Measurements from ENCODE around the gene PROM1. TPM values are rescaled to one million over a fixed set of nuclear protein-coding genes. Genes with fewer than 3 reads are reported as not detected.

PROM1 gene
- total RNA-seq, 1 donor from 2014 or later, result 30.3 TPM

- peaks cover 25% of the 10 kb centered on the region for H3K4me1 Mint-ChIP-seq (ENCODE audit: unreplicated experiment)
- H3K9me3 Mint-ChIP-seq, result no peaks in the 10 kb centered on the region
- DNase-seq (ENCODE audit: extremely low spot score, unreplicated experiment), result no peak
- H3K27me3 Mint-ChIP-seq, result peaks cover 55% of the 10 kb centered on the region
- peaks cover 6% of the 10 kb centered on the region for H3K36me3 Mint-ChIP-seq
- H3K27ac Mint-ChIP-seq, result peak overlapping the region; percentile 80
- H3K4me3 Mint-ChIP-seq, result peak overlapping the region; percentile 90
- no peak for TF ChIP-seq CTCF (conservative IDR thresholded peaks at IDR 0.05)
Measured at GRCh38 chr4:16082041-16082425, 1.8 kb downstream of the PROM1 start.

GRCh38 chr4:16079046-16079445 is 4.8 kb downstream of the PROM1 start:
- Mint-ChIP-seq H3K4me3 (no peak overlapping the region), H3K27me3 (peaks cover 28% of the 10 kb centered on the region), H3K9me3 (no peaks in the 10 kb centered on the region), H3K27ac (no peak overlapping the region), H3K36me3 (peaks cover 6% of the 10 kb centered on the region), H3K4me1 (ENCODE audit: unreplicated experiment) (peaks cover 22% of the 10 kb centered on the region)
- no peak for TF ChIP-seq CTCF (conservative IDR thresholded peaks at IDR 0.05)
- no peak for DNase-seq (ENCODE audit: extremely low spot score, unreplicated experiment)

GRCh38 chr4:16078195-16078760 is 5.5 kb downstream of the PROM1 start:
- H3K36me3 Mint-ChIP-seq, result peaks cover 6% of the 10 kb centered on the region
- peaks cover 24% of the 10 kb centered on the region for H3K27me3 Mint-ChIP-seq
- no peak overlapping the region for H3K4me3 Mint-ChIP-seq
- H3K27ac Mint-ChIP-seq, result no peak overlapping the region
- TF ChIP-seq CTCF (conservative IDR thresholded peaks at IDR 0.05), result no peak
- peaks cover 20% of the 10 kb centered on the region for H3K4me1 Mint-ChIP-seq (ENCODE audit: unreplicated experiment)
- no peak for DNase-seq (ENCODE audit: extremely low spot score, unreplicated experiment)
- H3K9me3 Mint-ChIP-seq, result no peaks in the 10 kb centered on the region

GRCh38 chr4:16077786-16078185 is 6.0 kb downstream of the PROM1 start:
- Mint-ChIP-seq H3K27ac (no peak overlapping the region), H3K36me3 (peaks cover 6% of the 10 kb centered on the region), H3K27me3 (peaks cover 21% of the 10 kb centered on the region), H3K9me3 (no peaks in the 10 kb centered on the region), H3K4me1 (ENCODE audit: unreplicated experiment) (peaks cover 20% of the 10 kb centered on the region), H3K4me3 (no peak overlapping the region)
- TF ChIP-seq CTCF (conservative IDR thresholded peaks at IDR 0.05), result no peak
- no peak for DNase-seq (ENCODE audit: extremely low spot score, unreplicated experiment)

GRCh38 chr4:16075975-16076757 is 7.7 kb downstream of the PROM1 start:
- Mint-ChIP-seq H3K36me3 (peaks cover 6% of the 10 kb centered on the region), H3K4me1 (ENCODE audit: unreplicated experiment) (peaks cover 9% of the 10 kb centered on the region), H3K9me3 (no peaks in the 10 kb centered on the region), H3K4me3 (no peak overlapping the region), H3K27me3 (peaks cover 5% of the 10 kb centered on the region), H3K27ac (no peak overlapping the region)
- no peak for TF ChIP-seq CTCF (conservative IDR thresholded peaks at IDR 0.05)
- DNase-seq (ENCODE audit: extremely low spot score, unreplicated experiment), result no peak
